NK-92 treated with Interleukin-12 subunit alpha and Interleukin-12 subunit beta, amount 100 ng/mL, for 24 hours (cell line): Measurements from ENCODE around the gene TMEM259.

ENCODE experiments used
- DNase-seq: peaks from one replicate; lab custom pipeline; 2025; lab: John Stamatoyannopoulos, UW

TMEM259 gene

DNA sequence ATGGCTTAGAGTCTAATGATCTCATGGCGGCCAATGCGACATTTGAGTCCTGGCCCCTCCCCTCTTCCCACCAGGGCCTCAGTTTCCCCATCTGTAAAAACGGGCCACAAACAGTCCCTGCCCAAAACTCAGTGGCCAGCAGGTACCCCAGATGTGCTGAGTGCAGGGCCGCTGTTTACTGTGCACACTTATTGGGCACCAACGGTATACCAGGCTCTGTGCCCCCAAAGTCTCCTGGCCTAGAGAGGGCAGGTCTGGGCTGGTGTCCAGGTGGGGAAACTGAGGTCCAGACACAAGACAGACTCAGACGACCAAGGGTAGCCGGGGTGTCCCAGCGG lies 60.4 kb downstream of the TMEM259 start:
- DNase-seq = no peak

DNA sequence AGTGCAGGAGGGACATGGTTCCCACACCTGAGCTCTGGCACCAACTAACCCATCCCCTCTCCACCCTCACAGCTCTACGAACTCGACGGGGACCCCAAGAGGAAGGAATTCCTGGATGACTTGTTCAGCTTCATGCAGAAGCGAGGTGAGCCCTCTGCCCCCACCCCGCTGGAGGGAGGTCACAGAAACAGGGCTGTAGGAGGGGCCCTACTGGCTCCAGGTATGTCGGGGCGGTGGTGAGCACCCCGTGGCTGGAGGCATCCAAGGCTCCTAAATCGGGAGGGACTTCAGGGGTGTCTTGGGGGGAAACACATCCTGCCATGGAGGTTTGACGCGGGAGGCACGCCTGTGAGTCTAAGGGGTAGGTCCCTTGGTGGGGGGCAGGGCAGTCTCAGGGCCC lies 60.9 kb downstream of the TMEM259 start:
- no peak for DNase-seq
